HG02642 (cell line): Measurements from ENCODE around the gene KIZ.
"Not testable (repeated sequence)": the region's sequence is repeated elsewhere in the genome, so short reads cannot be mapped to it uniquely, and the experiment has no call there.

Source experiments
- ATAC-seq: cut with Tn5 transposase; IDR thresholded peaks from one replicate; pipeline ENCODE4 v1.9.1; 2021; ENCODE audit warnings: mild to moderate bottlenecking; ENCODE audit not compliant: unreplicated experiment, poor library complexity

Gene KIZ

DNA sequence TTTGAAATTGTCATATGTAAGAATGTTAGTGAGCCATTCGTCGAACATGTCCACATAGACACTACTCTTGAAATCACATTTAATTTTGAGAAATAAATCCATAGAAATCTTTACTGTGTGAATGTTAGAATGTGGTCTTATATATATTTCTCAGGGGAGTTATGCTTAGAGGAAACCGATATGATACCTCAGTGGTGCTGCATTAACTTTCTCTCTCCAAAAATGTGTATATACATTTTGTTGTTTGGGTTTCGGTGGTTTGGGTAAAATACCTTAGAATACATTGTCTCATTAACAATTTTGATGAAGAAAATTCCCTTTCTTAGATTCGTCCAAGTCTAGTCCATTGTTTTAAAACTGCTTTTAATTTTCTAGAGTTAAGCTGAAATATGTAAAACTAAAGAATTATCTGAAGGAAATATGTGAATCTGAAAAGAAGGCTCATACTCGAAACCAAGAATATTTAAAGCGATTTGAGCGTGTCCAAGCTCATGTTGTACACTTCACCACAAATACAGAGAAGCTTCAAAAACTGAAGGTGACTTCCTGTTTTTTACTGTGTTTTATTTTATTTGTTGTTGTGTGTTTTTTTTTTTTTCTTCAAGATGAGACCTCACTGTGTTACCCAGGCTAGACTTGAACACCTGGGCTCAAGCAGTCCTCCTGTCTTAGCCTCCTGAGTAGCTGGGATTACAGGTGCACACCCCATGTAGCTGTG, 10.3 kb downstream of the KIZ start:
- no peak for ATAC-seq

DNA sequence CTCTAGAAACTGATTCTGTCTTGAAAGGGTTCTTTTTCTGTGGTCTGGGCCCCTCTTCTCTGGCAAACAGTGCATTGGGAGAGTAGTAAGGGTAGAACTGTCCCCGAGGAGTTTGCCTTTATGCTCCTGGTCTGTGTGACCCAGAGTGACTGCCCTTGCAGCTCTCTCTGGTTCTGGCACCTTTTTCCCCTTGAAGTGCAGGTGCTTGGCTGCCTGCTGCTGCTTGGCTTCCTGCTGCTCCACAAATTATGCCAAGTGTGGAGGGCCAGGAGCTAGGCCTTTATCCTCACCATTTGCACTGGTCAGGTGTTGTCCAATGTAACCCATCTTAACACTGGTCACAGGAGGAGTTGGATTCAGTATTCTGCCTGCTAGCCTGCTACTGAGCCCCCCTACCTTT, 11.2 kb downstream of the KIZ start:
- ATAC-seq = no peak

DNA sequence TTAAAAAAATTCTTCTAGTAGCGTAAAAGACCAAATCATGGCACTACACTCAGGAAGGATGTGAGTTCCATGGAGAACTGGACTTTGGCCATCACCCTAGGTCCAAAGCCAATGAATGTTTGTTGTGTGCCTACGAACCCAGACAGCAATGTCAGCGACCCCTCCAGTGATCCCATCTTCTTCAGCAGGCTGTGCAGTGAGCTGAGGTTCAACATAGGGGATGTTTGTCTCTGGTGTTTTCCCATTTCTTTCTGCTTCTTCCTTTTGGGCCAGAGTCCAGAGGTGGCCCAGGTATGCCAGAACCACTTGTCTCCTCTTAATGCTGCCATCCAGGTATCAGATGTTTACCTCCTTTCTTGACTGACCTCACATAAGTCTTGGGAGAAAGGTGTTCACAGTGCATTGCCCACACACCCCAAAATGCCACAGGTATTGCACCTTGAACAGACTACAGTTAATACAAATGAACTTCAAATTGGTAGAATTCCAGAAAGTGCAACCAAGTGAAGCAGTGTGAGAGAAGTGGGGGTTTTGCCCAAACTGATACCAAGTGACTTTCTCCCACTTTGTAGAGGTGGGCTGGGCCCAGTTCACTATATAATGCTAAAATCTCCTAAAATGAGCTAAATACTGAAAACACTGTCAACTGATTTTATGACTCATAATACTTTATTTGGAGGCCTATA, 14.1 kb downstream of the KIZ start:
- no peak for ATAC-seq

DNA sequence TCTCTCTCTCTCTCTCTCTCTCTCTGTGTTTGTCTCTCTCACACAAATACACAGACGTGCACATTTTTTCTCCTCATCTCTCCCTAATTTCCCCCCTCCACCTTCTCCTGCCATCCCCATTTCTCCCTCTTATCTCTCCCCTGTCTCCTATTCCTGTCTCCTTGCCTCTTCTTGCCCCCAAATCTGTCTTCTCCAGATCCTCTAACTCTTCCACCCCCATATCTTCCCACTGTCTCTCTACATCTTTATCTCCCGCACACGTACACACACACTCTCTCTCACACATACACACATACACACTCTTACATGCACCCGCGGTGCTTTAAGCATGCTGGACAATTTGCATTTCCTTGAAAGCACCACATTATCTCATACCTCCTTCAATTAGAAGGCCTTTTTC, 15.9 kb downstream of the KIZ start:
- ATAC-seq = no peak

DNA sequence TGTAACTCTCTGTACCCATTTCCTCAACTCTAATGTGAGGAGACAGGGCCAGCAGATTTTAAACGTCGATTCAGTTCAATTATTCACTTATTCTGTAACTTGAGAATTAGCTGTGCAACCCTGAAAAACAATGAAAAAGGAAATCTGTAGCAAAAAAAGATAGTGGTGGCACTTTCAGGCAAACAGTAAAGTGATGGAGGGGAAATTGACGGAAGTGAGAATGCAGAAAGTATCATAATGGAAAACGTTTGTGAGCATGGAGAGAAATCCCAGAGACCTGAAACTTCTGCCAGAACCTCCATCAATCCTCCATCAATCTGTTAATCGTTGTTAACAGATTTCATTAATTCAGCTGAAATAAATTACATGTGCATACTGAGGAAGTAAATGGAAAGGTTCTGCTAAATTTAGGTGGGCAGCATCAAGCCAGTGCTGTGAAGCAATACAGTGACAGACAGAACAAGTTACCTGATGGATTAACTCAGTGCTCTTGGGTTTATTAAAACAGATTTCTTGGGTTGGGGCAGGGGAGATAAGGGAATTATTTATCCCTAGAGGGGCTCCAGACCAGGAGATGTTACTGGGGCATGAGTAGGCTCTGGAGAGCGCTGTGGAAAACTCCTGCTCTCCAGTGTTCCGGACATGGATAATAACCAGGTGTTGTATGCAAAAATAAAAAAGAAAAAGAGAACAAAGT, 17.5 kb downstream of the KIZ start:
- ATAC-seq = no peak

DNA sequence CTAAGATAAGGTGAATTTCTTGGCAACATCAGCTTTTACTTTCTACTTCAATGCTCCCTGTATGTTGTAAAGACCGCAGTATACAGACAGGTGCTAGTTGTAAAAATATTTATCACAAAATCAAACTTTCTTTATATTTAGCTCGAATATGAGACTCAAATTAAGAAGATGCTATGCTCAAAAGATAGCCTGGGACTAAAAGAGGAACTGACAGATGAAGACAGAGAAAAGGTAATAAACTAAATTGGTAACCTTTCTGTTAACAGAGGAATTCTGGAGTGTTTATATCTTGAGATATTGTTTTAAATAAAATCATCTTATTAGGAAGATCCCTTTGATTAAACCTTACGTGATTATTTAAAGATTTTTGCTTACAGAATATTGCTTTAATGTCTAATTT, 19.5 kb downstream of the KIZ start:
- ATAC-seq = no peak

GRCh38 chr20:21146215-21146614, 20.3 kb downstream of the KIZ start:
- no peak for ATAC-seq

GRCh38 chr20:21147593-21147992, 21.7 kb downstream of the KIZ start:
- ATAC-seq = no peak

GRCh38 chr20:21149344-21149743, 23.5 kb downstream of the KIZ start:
- no peak for ATAC-seq

- ATAC-seq = no peak
These were observed 25.9 kb downstream of the KIZ start for GRCh38 chr20:21151791-21152190.

- ATAC-seq = no peak
These were observed 28.8 kb downstream of the KIZ start for GRCh38 chr20:21154692-21155091.

DNA sequence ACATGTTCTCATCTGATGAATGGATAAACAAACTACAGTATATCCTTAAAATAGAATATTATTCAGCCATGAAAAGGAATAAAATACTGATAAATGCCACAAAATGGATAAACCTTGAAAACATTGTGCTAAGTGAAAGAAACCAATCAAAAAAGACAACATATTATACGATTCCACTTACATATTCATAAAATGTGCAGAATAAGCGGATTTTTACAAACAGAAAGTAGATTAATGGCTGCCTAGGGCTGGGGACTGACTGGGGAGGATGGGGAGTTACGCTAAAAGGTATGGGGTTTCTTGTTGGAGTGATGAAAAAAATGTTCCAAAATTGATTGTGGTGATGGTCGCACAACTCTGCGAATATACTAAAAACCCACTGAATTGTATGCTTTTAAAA, 29.4 kb downstream of the KIZ start:
- no peak for ATAC-seq

- ATAC-seq = no peak
These were observed 30.4 kb downstream of the KIZ start for GRCh38 chr20:21156266-21156665.

GRCh38 chr20:21157006-21157405, 31.1 kb downstream of the KIZ start:
- ATAC-seq = no peak

GRCh38 chr20:21159658-21160380, 33.9 kb downstream of the KIZ start:
- ATAC-seq = no peak

GRCh38 chr20:21161926-21162325, 36.0 kb downstream of the KIZ start:
- ATAC-seq = no peak

- no peak for ATAC-seq
These were observed 36.7 kb downstream of the KIZ start for GRCh38 chr20:21162631-21163030.

DNA sequence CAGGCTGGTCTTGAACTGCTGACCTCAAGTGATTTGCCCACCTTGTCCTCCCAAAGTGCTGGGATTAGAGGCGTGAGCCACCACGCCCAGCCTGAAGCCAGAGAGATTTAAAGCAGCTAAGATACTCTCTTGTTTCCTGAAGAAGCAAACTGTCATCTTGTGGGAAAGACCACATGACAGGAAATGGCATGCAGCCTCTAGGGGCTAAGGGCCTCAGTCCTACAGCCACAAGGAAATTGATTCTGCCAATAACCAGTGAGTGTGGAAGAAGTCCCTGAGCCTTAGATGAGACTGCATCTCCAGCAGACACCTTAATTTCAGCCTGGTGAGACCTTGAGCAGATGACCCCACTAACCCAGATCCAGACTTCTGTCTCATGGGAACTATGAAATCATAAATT, 40.9 kb downstream of the KIZ start:
- no peak for ATAC-seq

DNA sequence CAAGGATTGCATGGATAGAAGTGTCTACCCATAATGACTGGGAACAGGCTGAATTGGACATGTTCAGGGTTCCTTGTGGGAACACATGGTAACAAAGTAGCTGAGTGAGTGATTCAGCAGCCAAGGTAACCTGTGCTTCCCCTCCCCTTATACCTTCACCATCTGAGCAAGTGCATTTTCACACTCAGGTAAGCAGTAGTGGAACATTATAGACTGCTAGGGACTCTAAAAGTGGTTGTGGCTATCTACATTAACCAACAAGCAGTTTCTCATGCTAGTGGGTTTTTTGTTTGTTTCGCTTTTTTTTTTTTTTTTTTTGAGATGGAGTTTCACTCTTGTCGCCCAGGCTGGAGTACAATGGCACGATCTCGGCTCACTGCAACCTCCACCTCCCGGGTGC, 41.4 kb downstream of the KIZ start:
- no peak for ATAC-seq

GRCh38 chr20:21168061-21168460, 42.2 kb downstream of the KIZ start:
- ATAC-seq = not testable (repeated sequence)

DNA sequence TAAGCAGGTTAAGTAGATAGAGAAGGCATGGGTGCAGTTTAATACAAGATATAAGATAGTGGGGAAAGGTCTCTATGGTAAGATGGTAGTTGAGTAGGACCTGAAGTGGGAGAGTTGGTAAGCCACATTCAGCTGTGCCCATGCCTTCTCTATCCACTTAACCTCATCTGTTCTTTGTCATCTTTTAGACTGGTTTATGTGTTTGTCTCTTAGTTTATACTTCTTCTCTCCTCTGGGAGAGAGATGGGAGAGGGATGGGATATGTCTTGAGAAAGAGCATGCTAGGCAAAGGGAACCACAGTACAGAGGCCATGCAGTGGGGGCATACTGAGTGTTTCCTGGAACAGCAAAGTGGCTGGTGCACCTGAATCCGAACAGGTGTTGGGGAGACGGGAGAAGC, 46.7 kb downstream of the KIZ start:
- no peak for ATAC-seq
